ENCODE results near the gene GJE1. TPM values are rescaled to one million over a fixed set of nuclear protein-coding genes. Genes with fewer than 3 reads are reported as not detected.

The GJE1 gene
- total and polyA plus RNA-seq, 2 experiments from 2014 or later = not detected

GRCh38 chr6:142182004-142182403, 49.3 kb downstream of the GJE1 start:
- Histone ChIP-seq H2AFZ (no peak overlapping the region), H3K4me3 (no peak overlapping the region), H3K4me2 (no peak overlapping the region), H3K9me3 (ENCODE audit: low read depth) (no peaks in the 10 kb centered on the region), H3K27ac (no peak overlapping the region), H3K79me2 (no peaks in the 10 kb centered on the region), H3K36me3 (replicated peaks; ENCODE audit: insufficient read depth, low read depth) (no peaks in the 10 kb centered on the region), H3K27me3 (no peaks in the 10 kb centered on the region), H3K4me1 (ENCODE audit: insufficient read depth) (no peaks in the 10 kb centered on the region), H3K9me2 (replicated peaks; ENCODE audit: insufficient read depth) (no peaks in the 10 kb centered on the region), H4K20me1 (ENCODE audit: insufficient read depth, poor library complexity, severe bottlenecking) (no peaks in the 10 kb centered on the region)
- no peak for TF ChIP-seq CTCF (IDR thresholded peaks at IDR 0.05; ENCODE audit: poor library complexity)
- DNase-seq (ENCODE audit: low spot score) = no peak

GRCh38 chr6:142183351-142183750, 50.6 kb downstream of the GJE1 start:
- TF ChIP-seq EZH2 (IDR thresholded peaks at IDR 0.05; ENCODE audit: borderline replicate concordance) (no peak), CTCF (IDR thresholded peaks at IDR 0.05; ENCODE audit: poor library complexity) (no peak)
- no peak for DNase-seq (ENCODE audit: low spot score)
- H3K79me2 ChIP-seq = no peaks in the 10 kb centered on the region
- no peaks in the 10 kb centered on the region for H4K20me1 ChIP-seq (ENCODE audit: insufficient read depth, poor library complexity, severe bottlenecking)
- H3K27ac ChIP-seq = no peak overlapping the region
- no peaks in the 10 kb centered on the region for H3K27me3 ChIP-seq
- H3K9me3 ChIP-seq (ENCODE audit: low read depth) = no peaks in the 10 kb centered on the region
- no peak overlapping the region for H2AFZ ChIP-seq
- no peaks in the 10 kb centered on the region for H3K9me2 ChIP-seq (replicated peaks; ENCODE audit: insufficient read depth)
- H3K4me1 ChIP-seq (ENCODE audit: insufficient read depth) = no peaks in the 10 kb centered on the region
- H3K36me3 ChIP-seq (replicated peaks; ENCODE audit: insufficient read depth, low read depth) = no peaks in the 10 kb centered on the region
- no peak overlapping the region for H3K4me3 ChIP-seq
- no peak overlapping the region for H3K4me2 ChIP-seq
- WGBS (ENCODE audit: low lambda C conversion rate, missing lambda C conversion rate) = 95% methylated on average over 1 of the region's 1 CpG

GRCh38 chr6:142184307-142184706, 51.6 kb downstream of the GJE1 start:
- Histone ChIP-seq H3K4me1 (ENCODE audit: insufficient read depth) (no peaks in the 10 kb centered on the region), H3K79me2 (no peaks in the 10 kb centered on the region), H2AFZ (no peak overlapping the region), H3K9me3 (ENCODE audit: low read depth) (no peaks in the 10 kb centered on the region), H3K27ac (no peak overlapping the region), H3K9me2 (replicated peaks; ENCODE audit: insufficient read depth) (no peaks in the 10 kb centered on the region), H3K36me3 (replicated peaks; ENCODE audit: insufficient read depth, low read depth) (no peaks in the 10 kb centered on the region), H3K27me3 (no peaks in the 10 kb centered on the region), H3K4me3 (no peak overlapping the region), H3K4me2 (no peak overlapping the region), H4K20me1 (ENCODE audit: insufficient read depth, poor library complexity, severe bottlenecking) (no peaks in the 10 kb centered on the region)
- WGBS (ENCODE audit: low lambda C conversion rate, missing lambda C conversion rate) = 90% methylated on average over 2 of the region's 2 CpGs
- TF ChIP-seq CTCF (IDR thresholded peaks at IDR 0.05; ENCODE audit: poor library complexity) (no peak), EZH2 (IDR thresholded peaks at IDR 0.05; ENCODE audit: borderline replicate concordance) (no peak), EZH2phosphoT487 (IDR thresholded peaks at IDR 0.05; ENCODE audit: low read depth, severe bottlenecking, unreplicated experiment) (no peak)
- no peak for DNase-seq (ENCODE audit: low spot score)

Other genes starting within 250 kb of the GJE1 start
- 0.27 TPM in 1 of 2 replicates, not detected in the other for gene NMBR, start 14.2 kb downstream of the GJE1 start, total RNA-seq
- gene NMBR, start 14.2 kb downstream of the GJE1 start, polyA plus RNA-seq = 0.22 TPM in 1 of 2 replicates, not detected in the other
- 93.2 and 99.2 TPM in 2 replicates for gene VTA1, start 14.3 kb downstream of the GJE1 start, total RNA-seq
- 65.7 and 77.6 TPM in 2 replicates for gene VTA1, start 14.3 kb downstream of the GJE1 start, polyA plus RNA-seq
- 59.5 and 92.0 TPM in 2 replicates for gene ADGRG6, start 169.1 kb downstream of the GJE1 start, total RNA-seq
- gene ADGRG6, start 169.1 kb downstream of the GJE1 start, polyA plus RNA-seq = 13.9 and 15.0 TPM in 2 replicates

Measured in hepatocyte (in vitro differentiated cells).